HEK293 (cell line): ENCODE measurements around the gene GNG7.

Experiments used
- BCL11B ChIP-seq: fragments of 450-650 bp; formaldehyde crosslinking; IDR thresholded peaks from 2 replicates; pipeline ENCODE4 v1.5.1; 2016; ENCODE audit warnings: low read depth, missing biosample characterization, missing genetic modification characterization
- GFI1B ChIP-seq: fragments of 450-650 bp; formaldehyde crosslinking; IDR thresholded peaks from 2 replicates; pipeline ENCODE4 v1.5.1; 2016; ENCODE audit warnings: missing biosample characterization, missing genetic modification characterization
- GLIS1 ChIP-seq: fragments of 450-650 bp; formaldehyde crosslinking; IDR thresholded peaks from 2 replicates; pipeline ENCODE4 v1.5.1; 2016; ENCODE audit warnings: missing biosample characterization, missing genetic modification characterization
- KLF7 ChIP-seq: fragments of 450-650 bp; formaldehyde crosslinking; IDR thresholded peaks from 2 replicates; pipeline ENCODE4 v1.5.1; 2016; ENCODE audit warnings: missing biosample characterization, missing genetic modification characterization, borderline replicate concordance
- SP3 ChIP-seq: fragments of 450-650 bp; formaldehyde crosslinking; IDR thresholded peaks from 2 replicates; pipeline ENCODE4 v1.5.1; 2016; ENCODE audit warnings: missing biosample characterization, missing genetic modification characterization
- YY2 ChIP-seq: fragments of 450-650 bp; formaldehyde crosslinking; IDR thresholded peaks from 2 replicates; pipeline ENCODE4 v1.5.1; 2016; ENCODE audit warnings: missing biosample characterization, missing genetic modification characterization
- ZNF121 ChIP-seq: fragments of 450-650 bp; formaldehyde crosslinking; IDR thresholded peaks from 2 replicates; pipeline ENCODE4 v1.5.1; 2016; ENCODE audit warnings: missing biosample characterization, missing genetic modification characterization
- ZNF214 ChIP-seq: fragments of 450-650 bp; formaldehyde crosslinking; IDR thresholded peaks from 2 replicates; pipeline ENCODE4 v1.5.1; 2017; ENCODE audit warnings: missing biosample characterization, mild to moderate bottlenecking, missing genetic modification characterization, borderline replicate concordance
- ZNF394 ChIP-seq: fragments of 450-650 bp; formaldehyde crosslinking; IDR thresholded peaks from 2 replicates; pipeline ENCODE4 v1.5.1; 2016; ENCODE audit warnings: missing biosample characterization, missing genetic modification characterization, mild to moderate bottlenecking, moderate library complexity, borderline replicate concordance
- ZNF501 ChIP-seq: fragments of 450-650 bp; formaldehyde crosslinking; IDR thresholded peaks from 2 replicates; pipeline ENCODE4 v1.5.1; 2016; ENCODE audit warnings: missing biosample characterization, missing genetic modification characterization
- ZNF521 ChIP-seq: fragments of 450-650 bp; formaldehyde crosslinking; IDR thresholded peaks from 2 replicates; pipeline ENCODE4 v1.5.1; 2017; ENCODE audit warnings: missing biosample characterization, mild to moderate bottlenecking, missing genetic modification characterization
- ZNF544 ChIP-seq: fragments of 450-650 bp; formaldehyde crosslinking; IDR thresholded peaks from 2 replicates; pipeline ENCODE4 v1.5.0; 2017; ENCODE audit warnings: missing biosample characterization, missing genetic modification characterization
- ZNF548 ChIP-seq: fragments of 450-650 bp; formaldehyde crosslinking; IDR thresholded peaks from 2 replicates; pipeline ENCODE4 v1.5.1; 2016; ENCODE audit warnings: missing biosample characterization, missing genetic modification characterization
- ZNF660 ChIP-seq: fragments of 450-650 bp; IDR thresholded peaks from 2 replicates; pipeline ENCODE4 v1.5.1; 2018; ENCODE audit warnings: missing biosample characterization, mild to moderate bottlenecking, missing genetic modification characterization
- ZNF792 ChIP-seq: fragments of 450-650 bp; formaldehyde crosslinking; IDR thresholded peaks from 2 replicates; pipeline ENCODE4 v1.5.1; 2016; ENCODE audit warnings: missing biosample characterization, missing genetic modification characterization
- TF ChIP-seq, protein P1 (sequence below): fragments of 450-650 bp; formaldehyde crosslinking; IDR thresholded peaks from 2 replicates; pipeline ENCODE4 v1.5.1; 2016; ENCODE audit warnings: missing biosample characterization, missing genetic modification characterization
- TF ChIP-seq, protein P2 (sequence below): fragments of 450-650 bp; formaldehyde crosslinking; IDR thresholded peaks from 2 replicates; pipeline ENCODE4 v1.5.1; 2017; ENCODE audit warnings: missing biosample characterization, mild to moderate bottlenecking, missing genetic modification characterization, moderate library complexity
- TF ChIP-seq, protein P3 (sequence below): fragments of 450-650 bp; formaldehyde crosslinking; IDR thresholded peaks from 2 replicates; pipeline ENCODE4 v1.5.1; 2016; ENCODE audit warnings: missing biosample characterization, missing genetic modification characterization
- TF ChIP-seq, protein P4 (sequence below): fragments of 450-650 bp; formaldehyde crosslinking; IDR thresholded peaks from 2 replicates; pipeline ENCODE4 v1.5.1; 2017; ENCODE audit warnings: missing biosample characterization, missing genetic modification characterization
- TF ChIP-seq, protein P5 (sequence below): fragments of 450-650 bp; formaldehyde crosslinking; conservative IDR thresholded peaks from 2 replicates; pipeline ENCODE4 v1.5.1; 2016; ENCODE audit warnings: low read depth, missing biosample characterization, missing genetic modification characterization
- TF ChIP-seq, protein P6 (sequence below): fragments of 450-650 bp; formaldehyde crosslinking; optimal IDR thresholded peaks from 2 replicates; pipeline ENCODE3; 2016; ENCODE audit warnings: missing biosample characterization, mild to moderate bottlenecking, missing genetic modification characterization
- TF ChIP-seq, protein P7 (sequence below): fragments of 450-650 bp; formaldehyde crosslinking; IDR thresholded peaks from 2 replicates; pipeline ENCODE4 v1.5.1; 2016; ENCODE audit warnings: missing biosample characterization, missing genetic modification characterization

Gene GNG7

DNA sequence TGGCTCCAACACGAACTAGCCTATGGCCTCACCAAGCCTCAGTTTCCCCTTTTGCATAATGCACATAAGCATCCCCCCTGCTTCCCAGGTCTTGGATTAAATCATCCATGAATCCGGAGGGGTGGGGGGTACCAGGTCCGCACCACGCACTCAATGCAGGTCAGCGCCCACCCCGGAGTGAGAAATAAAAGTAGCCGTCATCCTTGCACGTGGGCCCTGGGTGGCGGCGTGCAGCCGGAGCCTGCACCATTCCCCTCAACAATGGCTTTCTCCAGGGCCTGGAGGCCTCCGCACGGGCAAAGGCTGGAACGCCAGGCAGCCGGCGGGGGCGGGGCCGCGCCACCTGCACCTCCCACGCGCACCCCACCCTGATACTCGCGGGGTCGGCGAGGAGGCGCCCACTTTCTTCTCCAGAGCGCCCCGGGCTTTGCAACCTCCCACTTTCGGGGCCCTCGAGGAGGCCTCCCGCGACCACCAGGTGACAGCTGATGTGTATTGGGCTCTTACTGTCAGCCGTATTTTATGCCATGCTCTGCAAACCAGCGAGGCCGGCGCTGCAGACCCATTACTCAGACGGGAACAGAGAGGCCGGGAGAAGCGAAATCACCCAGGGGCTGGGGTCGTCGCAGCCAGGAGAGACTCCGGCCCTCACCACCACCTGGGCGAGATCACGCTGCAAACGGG is 227.3 kb downstream of the GNG7 start (continued):
- TF ChIP-seq SP3 (tag by site-specific recombination) = no peak
- TF ChIP-seq ZNF544 (tag by site-specific recombination) = no peak
- TF ChIP-seq, protein P1, sequence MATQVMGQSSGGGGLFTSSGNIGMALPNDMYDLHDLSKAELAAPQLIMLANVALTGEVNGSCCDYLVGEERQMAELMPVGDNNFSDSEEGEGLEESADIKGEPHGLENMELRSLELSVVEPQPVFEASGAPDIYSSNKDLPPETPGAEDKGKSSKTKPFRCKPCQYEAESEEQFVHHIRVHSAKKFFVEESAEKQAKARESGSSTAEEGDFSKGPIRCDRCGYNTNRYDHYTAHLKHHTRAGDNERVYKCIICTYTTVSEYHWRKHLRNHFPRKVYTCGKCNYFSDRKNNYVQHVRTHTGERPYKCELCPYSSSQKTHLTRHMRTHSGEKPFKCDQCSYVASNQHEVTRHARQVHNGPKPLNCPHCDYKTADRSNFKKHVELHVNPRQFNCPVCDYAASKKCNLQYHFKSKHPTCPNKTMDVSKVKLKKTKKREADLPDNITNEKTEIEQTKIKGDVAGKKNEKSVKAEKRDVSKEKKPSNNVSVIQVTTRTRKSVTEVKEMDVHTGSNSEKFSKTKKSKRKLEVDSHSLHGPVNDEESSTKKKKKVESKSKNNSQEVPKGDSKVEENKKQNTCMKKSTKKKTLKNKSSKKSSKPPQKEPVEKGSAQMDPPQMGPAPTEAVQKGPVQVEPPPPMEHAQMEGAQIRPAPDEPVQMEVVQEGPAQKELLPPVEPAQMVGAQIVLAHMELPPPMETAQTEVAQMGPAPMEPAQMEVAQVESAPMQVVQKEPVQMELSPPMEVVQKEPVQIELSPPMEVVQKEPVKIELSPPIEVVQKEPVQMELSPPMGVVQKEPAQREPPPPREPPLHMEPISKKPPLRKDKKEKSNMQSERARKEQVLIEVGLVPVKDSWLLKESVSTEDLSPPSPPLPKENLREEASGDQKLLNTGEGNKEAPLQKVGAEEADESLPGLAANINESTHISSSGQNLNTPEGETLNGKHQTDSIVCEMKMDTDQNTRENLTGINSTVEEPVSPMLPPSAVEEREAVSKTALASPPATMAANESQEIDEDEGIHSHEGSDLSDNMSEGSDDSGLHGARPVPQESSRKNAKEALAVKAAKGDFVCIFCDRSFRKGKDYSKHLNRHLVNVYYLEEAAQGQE (tag by site-specific recombination) = no peak
- 0 out of 2 replicates have a peak, but pooled peaks have one; percentile 16 for TF ChIP-seq ZNF501 (tag by site-specific recombination)
- TF ChIP-seq ZNF394 (tag by site-specific recombination) = peak; percentile 22; the same call in 1 of the 2 replicates
- no peak; the same call in 1 of the 2 replicates for TF ChIP-seq ZNF548 (tag by site-specific recombination)
- TF ChIP-seq, protein P2, sequence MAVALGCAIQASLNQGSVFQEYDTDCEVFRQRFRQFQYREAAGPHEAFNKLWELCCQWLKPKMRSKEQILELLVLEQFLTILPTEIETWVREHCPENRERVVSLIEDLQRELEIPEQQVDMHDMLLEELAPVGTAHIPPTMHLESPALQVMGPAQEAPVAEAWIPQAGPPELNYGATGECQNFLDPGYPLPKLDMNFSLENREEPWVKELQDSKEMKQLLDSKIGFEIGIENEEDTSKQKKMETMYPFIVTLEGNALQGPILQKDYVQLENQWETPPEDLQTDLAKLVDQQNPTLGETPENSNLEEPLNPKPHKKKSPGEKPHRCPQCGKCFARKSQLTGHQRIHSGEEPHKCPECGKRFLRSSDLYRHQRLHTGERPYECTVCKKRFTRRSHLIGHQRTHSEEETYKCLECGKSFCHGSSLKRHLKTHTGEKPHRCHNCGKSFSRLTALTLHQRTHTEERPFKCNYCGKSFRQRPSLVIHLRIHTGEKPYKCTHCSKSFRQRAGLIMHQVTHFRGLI (tag by site-specific recombination) = no peak
- no peak for TF ChIP-seq YY2 (tag by site-specific recombination)
- TF ChIP-seq, protein P3, sequence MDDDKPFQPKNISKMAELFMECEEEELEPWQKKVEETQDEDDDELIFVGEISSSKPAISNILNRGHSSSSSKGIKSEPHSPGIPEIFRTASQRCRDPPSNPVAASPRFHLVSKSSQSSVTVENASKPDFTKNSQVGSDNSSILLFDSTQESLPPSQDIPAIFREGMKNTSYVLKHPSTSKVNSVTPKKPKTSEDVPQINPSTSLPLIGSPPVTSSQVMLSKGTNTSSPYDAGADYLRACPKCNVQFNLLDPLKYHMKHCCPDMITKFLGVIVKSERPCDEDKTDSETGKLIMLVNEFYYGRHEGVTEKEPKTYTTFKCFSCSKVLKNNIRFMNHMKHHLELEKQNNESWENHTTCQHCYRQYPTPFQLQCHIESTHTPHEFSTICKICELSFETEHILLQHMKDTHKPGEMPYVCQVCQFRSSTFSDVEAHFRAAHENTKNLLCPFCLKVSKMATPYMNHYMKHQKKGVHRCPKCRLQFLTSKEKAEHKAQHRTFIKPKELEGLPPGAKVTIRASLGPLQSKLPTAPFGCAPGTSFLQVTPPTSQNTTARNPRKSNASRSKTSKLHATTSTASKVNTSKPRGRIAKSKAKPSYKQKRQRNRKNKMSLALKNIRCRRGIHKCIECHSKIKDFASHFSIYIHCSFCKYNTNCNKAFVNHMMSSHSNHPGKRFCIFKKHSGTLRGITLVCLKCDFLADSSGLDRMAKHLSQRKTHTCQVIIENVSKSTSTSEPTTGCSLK (tag by site-specific recombination) = no peak
- TF ChIP-seq ZNF121 = peak; percentile 69
- no peak for TF ChIP-seq ZNF792 (tag by site-specific recombination)
- 0 out of 2 replicates have a peak, but pooled peaks have one; percentile 28 for TF ChIP-seq GFI1B (tag by site-specific recombination)
- TF ChIP-seq BCL11B (tag by site-specific recombination) = peak; percentile 66; the same call in 1 of the 2 replicates
- TF ChIP-seq ZNF660 = no peak
- TF ChIP-seq, protein P4, sequence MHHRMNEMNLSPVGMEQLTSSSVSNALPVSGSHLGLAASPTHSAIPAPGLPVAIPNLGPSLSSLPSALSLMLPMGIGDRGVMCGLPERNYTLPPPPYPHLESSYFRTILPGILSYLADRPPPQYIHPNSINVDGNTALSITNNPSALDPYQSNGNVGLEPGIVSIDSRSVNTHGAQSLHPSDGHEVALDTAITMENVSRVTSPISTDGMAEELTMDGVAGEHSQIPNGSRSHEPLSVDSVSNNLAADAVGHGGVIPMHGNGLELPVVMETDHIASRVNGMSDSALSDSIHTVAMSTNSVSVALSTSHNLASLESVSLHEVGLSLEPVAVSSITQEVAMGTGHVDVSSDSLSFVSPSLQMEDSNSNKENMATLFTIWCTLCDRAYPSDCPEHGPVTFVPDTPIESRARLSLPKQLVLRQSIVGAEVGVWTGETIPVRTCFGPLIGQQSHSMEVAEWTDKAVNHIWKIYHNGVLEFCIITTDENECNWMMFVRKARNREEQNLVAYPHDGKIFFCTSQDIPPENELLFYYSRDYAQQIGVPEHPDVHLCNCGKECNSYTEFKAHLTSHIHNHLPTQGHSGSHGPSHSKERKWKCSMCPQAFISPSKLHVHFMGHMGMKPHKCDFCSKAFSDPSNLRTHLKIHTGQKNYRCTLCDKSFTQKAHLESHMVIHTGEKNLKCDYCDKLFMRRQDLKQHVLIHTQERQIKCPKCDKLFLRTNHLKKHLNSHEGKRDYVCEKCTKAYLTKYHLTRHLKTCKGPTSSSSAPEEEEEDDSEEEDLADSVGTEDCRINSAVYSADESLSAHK (tag by site-specific recombination) = peak; percentile 38; the same call in 1 of the 2 replicates
- no peak for TF ChIP-seq ZNF214 (tag by site-specific recombination)
- TF ChIP-seq, protein P5, sequence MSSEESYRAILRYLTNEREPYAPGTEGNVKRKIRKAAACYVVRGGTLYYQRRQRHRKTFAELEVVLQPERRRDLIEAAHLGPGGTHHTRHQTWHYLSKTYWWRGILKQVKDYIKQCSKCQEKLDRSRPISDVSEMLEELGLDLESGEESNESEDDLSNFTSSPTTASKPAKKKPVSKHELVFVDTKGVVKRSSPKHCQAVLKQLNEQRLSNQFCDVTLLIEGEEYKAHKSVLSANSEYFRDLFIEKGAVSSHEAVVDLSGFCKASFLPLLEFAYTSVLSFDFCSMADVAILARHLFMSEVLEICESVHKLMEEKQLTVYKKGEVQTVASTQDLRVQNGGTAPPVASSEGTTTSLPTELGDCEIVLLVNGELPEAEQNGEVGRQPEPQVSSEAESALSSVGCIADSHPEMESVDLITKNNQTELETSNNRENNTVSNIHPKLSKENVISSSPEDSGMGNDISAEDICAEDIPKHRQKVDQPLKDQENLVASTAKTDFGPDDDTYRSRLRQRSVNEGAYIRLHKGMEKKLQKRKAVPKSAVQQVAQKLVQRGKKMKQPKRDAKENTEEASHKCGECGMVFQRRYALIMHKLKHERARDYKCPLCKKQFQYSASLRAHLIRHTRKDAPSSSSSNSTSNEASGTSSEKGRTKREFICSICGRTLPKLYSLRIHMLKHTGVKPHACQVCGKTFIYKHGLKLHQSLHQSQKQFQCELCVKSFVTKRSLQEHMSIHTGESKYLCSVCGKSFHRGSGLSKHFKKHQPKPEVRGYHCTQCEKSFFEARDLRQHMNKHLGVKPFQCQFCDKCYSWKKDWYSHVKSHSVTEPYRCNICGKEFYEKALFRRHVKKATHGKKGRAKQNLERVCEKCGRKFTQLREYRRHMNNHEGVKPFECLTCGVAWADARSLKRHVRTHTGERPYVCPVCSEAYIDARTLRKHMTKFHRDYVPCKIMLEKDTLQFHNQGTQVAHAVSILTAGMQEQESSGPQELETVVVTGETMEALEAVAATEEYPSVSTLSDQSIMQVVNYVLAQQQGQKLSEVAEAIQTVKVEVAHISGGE (tag by site-specific recombination) = no peak
- TF ChIP-seq GLIS1 (tag by site-specific recombination) = peak; percentile 25; the same call in 1 of the 2 replicates
- TF ChIP-seq, protein P6, sequence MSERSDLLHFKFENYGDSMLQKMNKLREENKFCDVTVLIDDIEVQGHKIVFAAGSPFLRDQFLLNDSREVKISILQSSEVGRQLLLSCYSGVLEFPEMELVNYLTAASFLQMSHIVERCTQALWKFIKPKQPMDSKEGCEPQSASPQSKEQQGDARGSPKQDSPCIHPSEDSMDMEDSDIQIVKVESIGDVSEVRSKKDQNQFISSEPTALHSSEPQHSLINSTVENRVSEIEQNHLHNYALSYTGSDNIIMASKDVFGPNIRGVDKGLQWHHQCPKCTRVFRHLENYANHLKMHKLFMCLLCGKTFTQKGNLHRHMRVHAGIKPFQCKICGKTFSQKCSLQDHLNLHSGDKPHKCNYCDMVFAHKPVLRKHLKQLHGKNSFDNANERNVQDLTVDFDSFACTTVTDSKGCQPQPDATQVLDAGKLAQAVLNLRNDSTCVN (tag by site-specific recombination) = peak; percentile 77
- TF ChIP-seq, protein P7, sequence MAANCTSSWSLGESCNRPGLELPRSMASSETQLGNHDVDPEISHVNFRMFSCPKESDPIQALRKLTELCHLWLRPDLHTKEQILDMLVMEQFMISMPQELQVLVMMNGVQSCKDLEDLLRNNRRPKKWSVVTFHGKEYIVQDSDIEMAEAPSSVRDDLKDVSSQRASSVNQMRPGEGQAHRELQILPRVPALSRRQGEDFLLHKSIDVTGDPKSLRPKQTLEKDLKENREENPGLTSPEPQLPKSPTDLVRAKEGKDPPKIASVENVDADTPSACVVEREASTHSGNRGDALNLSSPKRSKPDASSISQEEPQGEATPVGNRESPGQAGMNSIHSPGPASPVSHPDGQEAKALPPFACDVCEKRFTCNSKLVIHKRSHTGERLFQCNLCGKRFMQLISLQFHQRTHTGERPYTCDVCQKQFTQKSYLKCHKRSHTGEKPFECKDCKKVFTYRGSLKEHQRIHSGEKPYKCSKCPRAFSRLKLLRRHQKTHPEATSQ (tag by site-specific recombination) = peak; percentile 91; the same call in 1 of the 2 replicates
- peak; percentile 73 for TF ChIP-seq KLF7 (tag by site-specific recombination)
- TF ChIP-seq ZNF521 (tag by site-specific recombination) = no peak
